GM21529 (cell line): ENCODE measurements around the gene ATP6V1B1.

Experiments
- ATAC-seq: cut with Tn5 transposase; IDR thresholded peaks from one replicate; pipeline ENCODE4 v1.9.1; 2021; ENCODE audit not compliant: unreplicated experiment

The ATP6V1B1 gene

GRCh38 chr2:70943205-70943871, 7.6 kb downstream of the ATP6V1B1 start:
- ATAC-seq, result no peak

GRCh38 chr2:70944111-70944690, 8.5 kb downstream of the ATP6V1B1 start:
- ATAC-seq, result no peak

GRCh38 chr2:70946832-70947442, 11.2 kb downstream of the ATP6V1B1 start:
- no peak for ATAC-seq

- ATAC-seq, result no peak
Measured at GRCh38 chr2:70947556-70948184, 12.0 kb downstream of the ATP6V1B1 start.

GRCh38 chr2:70948337-70949003, 12.8 kb downstream of the ATP6V1B1 start:
- ATAC-seq, result no peak

- no peak for ATAC-seq
Measured at GRCh38 chr2:70949086-70949485, 13.4 kb downstream of the ATP6V1B1 start.

GRCh38 chr2:70954886-70955285, 19.2 kb downstream of the ATP6V1B1 start:
- no peak for ATAC-seq

GRCh38 chr2:70956141-70956540, 20.4 kb downstream of the ATP6V1B1 start:
- no peak for ATAC-seq

GRCh38 chr2:70957798-70958197, 22.1 kb downstream of the ATP6V1B1 start:
- ATAC-seq, result no peak

GRCh38 chr2:70958759-70959158, 23.1 kb downstream of the ATP6V1B1 start:
- no peak for ATAC-seq

GRCh38 chr2:70959271-70959761, 23.6 kb downstream of the ATP6V1B1 start:
- no peak for ATAC-seq

- no peak for ATAC-seq
Measured at GRCh38 chr2:70959851-70960832, 24.4 kb downstream of the ATP6V1B1 start.

- no peak for ATAC-seq
Measured at GRCh38 chr2:70960833-70961647, 25.3 kb downstream of the ATP6V1B1 start.

GRCh38 chr2:70961648-70961994, 25.9 kb downstream of the ATP6V1B1 start:
- no peak for ATAC-seq

GRCh38 chr2:70962211-70962884, 26.6 kb downstream of the ATP6V1B1 start:
- no peak for ATAC-seq

- no peak for ATAC-seq
Measured at GRCh38 chr2:70962885-70963878, 27.5 kb downstream of the ATP6V1B1 start.

- ATAC-seq, result no peak
Measured at GRCh38 chr2:70964133-70964532, 28.4 kb downstream of the ATP6V1B1 start.
